ENCODE measurements around the gene ADCY1. TPM values are rescaled to one million over a fixed set of nuclear protein-coding genes. Genes with fewer than 3 reads are reported as not detected.
"Not testable (repeated sequence)": the region's sequence is repeated elsewhere in the genome, so short reads cannot be mapped to it uniquely, and the experiment has no call there.

Gene ADCY1
- polyA plus RNA-seq (2013): 0.01 TPM

GRCh38 chr7:45573661-45574415, at the start of gene ADCY1:
Gene ADCY1 (plus strand): TSS chr7:45574368. CDS start chr7:45574544, 176 bp downstream.
- CTCF ChIA-PET: no interaction called here
- Histone ChIP-seq H3K36me3 (ENCODE audit: control insufficient read depth in 4 of 4, insufficient read depth in 4 of 4, low read length in 3 of 4) (no peaks in the 10 kb centered on the region), H3K9me3 (ENCODE audit: control extremely low read depth in 1 of 5, control insufficient read depth in 4 of 5, insufficient read depth in 2 of 5, low read depth in 1 of 5, low read length in 4 of 5) (peaks cover 0 to 5% (median 0%) of the 10 kb centered on the region in 5 experiments), H3K4me1 (ENCODE audit: control extremely low read depth in 1 of 4, control insufficient read depth in 4 of 4, insufficient read depth in 4 of 4, low read length in 3 of 4) (peaks cover 0 to 17% (median 11%) of the 10 kb centered on the region in 4 experiments), H3K4me3 (ENCODE audit: control insufficient read depth in 1 of 7, extremely low read depth in 1 of 7, insufficient read depth in 4 of 7, low read depth in 2 of 7, low read length in 6 of 7) (peak within 1 kb of the TSS; percentile 18 to 74 (median 59)), H3K27ac (ENCODE audit: insufficient read depth in 1 of 2, low read depth in 1 of 2, low read length in 2 of 2, poor library complexity in 1 of 2, severe bottlenecking in 2 of 2) (no peak within 1 kb of the TSS), H3K27me3 (replicated peaks in 2 of 5; ENCODE audit: control insufficient read depth in 4 of 5, insufficient read depth in 5 of 5, low read length in 4 of 5) (peaks cover 11 to 88% (median 31%) of the 10 kb centered on the region in 5 experiments)
- peak; percentile 8 to 43 (median 40) for DNase-seq
- POLR2A ChIA-PET: no interaction called here
- 6% methylated on average over 49 of the region's 74 CpGs for WGBS (ENCODE audit: insufficient coverage)

DNA sequence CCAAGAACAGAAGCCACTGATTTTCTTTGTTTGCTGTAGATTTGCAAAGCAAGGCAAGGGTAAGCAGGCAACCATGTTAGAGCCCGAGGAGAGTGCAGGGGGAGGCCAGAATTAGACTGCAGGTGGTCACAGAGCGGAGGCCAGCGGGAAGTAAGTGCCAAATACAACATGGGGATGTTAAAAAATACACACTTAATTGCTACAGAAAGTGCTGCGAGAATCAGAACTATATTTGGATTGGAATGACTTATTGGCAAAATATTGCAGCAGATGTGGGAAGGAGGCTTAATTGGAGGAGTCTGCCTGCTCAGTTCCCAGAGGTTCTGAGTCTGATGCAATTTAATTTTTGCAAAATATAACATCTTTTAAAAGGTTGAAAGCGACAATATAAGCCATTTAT, 49.7 kb upstream of the ADCY1 start:
- H3K27ac ChIP-seq (ENCODE audit: insufficient read depth in 1 of 2, low read depth in 1 of 2, low read length in 2 of 2, poor library complexity in 1 of 2, severe bottlenecking in 2 of 2): no peak overlapping the region
- peaks cover 0 to 3% (median 0%) of the 10 kb centered on the region in 5 experiments for H3K27me3 ChIP-seq (replicated peaks in 2 of 5; ENCODE audit: control insufficient read depth in 4 of 5, insufficient read depth in 5 of 5, low read length in 4 of 5)
- 76% methylated on average over 4 of the region's 5 CpGs for WGBS (ENCODE audit: insufficient coverage)
- POLR2A ChIA-PET: no interaction called here
- no peaks in the 10 kb centered on the region for H3K36me3 ChIP-seq (ENCODE audit: control insufficient read depth in 4 of 4, insufficient read depth in 4 of 4, low read length in 3 of 4)
- H3K4me3 ChIP-seq (ENCODE audit: control insufficient read depth in 1 of 7, extremely low read depth in 1 of 7, insufficient read depth in 4 of 7, low read depth in 2 of 7, low read length in 6 of 7): no peak overlapping the region
- no peak for DNase-seq
- peaks cover 0 to 2% (median 0%) of the 10 kb centered on the region in 5 experiments for H3K9me3 ChIP-seq (ENCODE audit: control extremely low read depth in 1 of 5, control insufficient read depth in 4 of 5, insufficient read depth in 2 of 5, low read depth in 1 of 5, low read length in 4 of 5)
- CTCF ChIA-PET: no interaction called here
- no peaks in the 10 kb centered on the region for H3K4me1 ChIP-seq (ENCODE audit: control extremely low read depth in 1 of 4, control insufficient read depth in 4 of 4, insufficient read depth in 4 of 4, low read length in 3 of 4)

DNA sequence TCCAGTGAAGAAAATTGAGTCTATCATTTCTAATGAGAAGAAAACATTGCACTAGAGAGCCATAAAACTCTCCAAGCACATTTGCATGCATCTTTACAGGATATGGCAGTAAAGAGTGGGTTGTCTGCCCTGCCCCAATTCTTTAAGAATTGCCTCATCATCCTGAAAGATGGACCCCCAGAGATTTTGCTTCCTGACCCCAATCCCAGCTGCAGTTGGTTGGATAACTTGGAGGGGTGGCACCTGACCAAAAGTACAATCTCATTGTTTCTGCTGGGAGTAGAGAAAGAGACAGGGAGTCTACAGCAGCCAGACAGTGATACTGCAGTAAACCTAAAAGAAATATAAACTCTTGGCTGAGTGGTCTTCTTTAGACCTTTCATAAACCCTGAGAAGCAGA, 49.1 kb upstream of the ADCY1 start:
- ChIA-PET POLR2A (no interaction called here), CTCF (no interaction called here)

GRCh38 chr7:45543473-45543872, 30.7 kb upstream of the ADCY1 start:
- no peak for DNase-seq
- H3K27ac ChIP-seq (ENCODE audit: insufficient read depth in 1 of 2, low read depth in 1 of 2, low read length in 2 of 2, poor library complexity in 1 of 2, severe bottlenecking in 2 of 2): no peak overlapping the region
- no peaks in the 10 kb centered on the region for H3K36me3 ChIP-seq (ENCODE audit: control insufficient read depth in 4 of 4, insufficient read depth in 4 of 4, low read length in 3 of 4)
- H3K27me3 ChIP-seq (replicated peaks in 2 of 5; ENCODE audit: control insufficient read depth in 4 of 5, insufficient read depth in 5 of 5, low read length in 4 of 5): no peaks in the 10 kb centered on the region
- H3K4me3 ChIP-seq (ENCODE audit: control insufficient read depth in 1 of 7, extremely low read depth in 1 of 7, insufficient read depth in 4 of 7, low read depth in 2 of 7, low read length in 6 of 7): no peak overlapping the region
- H3K4me1 ChIP-seq (ENCODE audit: control extremely low read depth in 1 of 4, control insufficient read depth in 4 of 4, insufficient read depth in 4 of 4, low read length in 3 of 4): no peaks in the 10 kb centered on the region
- WGBS (ENCODE audit: insufficient coverage): no CpG with 5 or more reads among the region's 3 CpGs
- peaks cover 0 to 10% (median 0%) of the 10 kb centered on the region in 5 experiments for H3K9me3 ChIP-seq (ENCODE audit: control extremely low read depth in 1 of 5, control insufficient read depth in 4 of 5, insufficient read depth in 2 of 5, low read depth in 1 of 5, low read length in 4 of 5)
- ChIA-PET POLR2A (no interaction called here), CTCF (no interaction called here)

More for the DNA sequence above, 49.1 kb upstream of the ADCY1 start:
- no peak for DNase-seq
- H3K27me3 ChIP-seq (replicated peaks in 2 of 5; ENCODE audit: control insufficient read depth in 4 of 5, insufficient read depth in 5 of 5, low read length in 4 of 5): peaks cover 0 to 3% (median 0%) of the 10 kb centered on the region in 5 experiments
- no peaks in the 10 kb centered on the region for H3K36me3 ChIP-seq (ENCODE audit: control insufficient read depth in 4 of 4, insufficient read depth in 4 of 4, low read length in 3 of 4)
- H3K27ac ChIP-seq (ENCODE audit: insufficient read depth in 1 of 2, low read depth in 1 of 2, low read length in 2 of 2, poor library complexity in 1 of 2, severe bottlenecking in 2 of 2): no peak overlapping the region
- no peak overlapping the region for H3K4me3 ChIP-seq (ENCODE audit: control insufficient read depth in 1 of 7, extremely low read depth in 1 of 7, insufficient read depth in 4 of 7, low read depth in 2 of 7, low read length in 6 of 7)
- no peaks in the 10 kb centered on the region for H3K4me1 ChIP-seq (ENCODE audit: control extremely low read depth in 1 of 4, control insufficient read depth in 4 of 4, insufficient read depth in 4 of 4, low read length in 3 of 4)
- no peaks in the 10 kb centered on the region for H3K9me3 ChIP-seq (ENCODE audit: control extremely low read depth in 1 of 5, control insufficient read depth in 4 of 5, insufficient read depth in 2 of 5, low read depth in 1 of 5, low read length in 4 of 5)

- CTCF ChIA-PET; H3K27ac ChIP-seq (ENCODE audit: insufficient read depth in 1 of 2, low read depth in 1 of 2, low read length in 2 of 2, poor library complexity in 1 of 2, severe bottlenecking in 2 of 2); DNase-seq; H3K27me3 ChIP-seq (replicated peaks in 2 of 5; ENCODE audit: control insufficient read depth in 4 of 5, insufficient read depth in 5 of 5, low read length in 4 of 5); POLR2A ChIA-PET; H3K4me1 ChIP-seq (ENCODE audit: control extremely low read depth in 1 of 4, control insufficient read depth in 4 of 4, insufficient read depth in 4 of 4, low read length in 3 of 4); H3K9me3 ChIP-seq (ENCODE audit: control extremely low read depth in 1 of 5, control insufficient read depth in 4 of 5, insufficient read depth in 2 of 5, low read depth in 1 of 5, low read length in 4 of 5); H3K36me3 ChIP-seq (ENCODE audit: control insufficient read depth in 4 of 4, insufficient read depth in 4 of 4, low read length in 3 of 4); H3K4me3 ChIP-seq (ENCODE audit: control insufficient read depth in 1 of 7, extremely low read depth in 1 of 7, insufficient read depth in 4 of 7, low read depth in 2 of 7, low read length in 6 of 7): not testable (repeated sequence)
- no CpG with 5 or more reads among the region's 3 CpGs for WGBS (ENCODE audit: insufficient coverage)
Measured at GRCh38 chr7:45545105-45545710, 29.0 kb upstream of the ADCY1 start.

GRCh38 chr7:45548917-45549316, 25.3 kb upstream of the ADCY1 start:
- H3K36me3 ChIP-seq (ENCODE audit: control insufficient read depth in 4 of 4, insufficient read depth in 4 of 4, low read length in 3 of 4); H3K4me1 ChIP-seq (ENCODE audit: control extremely low read depth in 1 of 4, control insufficient read depth in 4 of 4, insufficient read depth in 4 of 4, low read length in 3 of 4); H3K4me3 ChIP-seq (ENCODE audit: control insufficient read depth in 1 of 7, extremely low read depth in 1 of 7, insufficient read depth in 4 of 7, low read depth in 2 of 7, low read length in 6 of 7); H3K27ac ChIP-seq (ENCODE audit: insufficient read depth in 1 of 2, low read depth in 1 of 2, low read length in 2 of 2, poor library complexity in 1 of 2, severe bottlenecking in 2 of 2); H3K9me3 ChIP-seq (ENCODE audit: control extremely low read depth in 1 of 5, control insufficient read depth in 4 of 5, insufficient read depth in 2 of 5, low read depth in 1 of 5, low read length in 4 of 5); POLR2A ChIA-PET; H3K27me3 ChIP-seq (replicated peaks in 2 of 5; ENCODE audit: control insufficient read depth in 4 of 5, insufficient read depth in 5 of 5, low read length in 4 of 5); DNase-seq; CTCF ChIA-PET: not testable (repeated sequence)
- WGBS (ENCODE audit: insufficient coverage): no CpG with 5 or more reads among the region's 2 CpGs

DNA sequence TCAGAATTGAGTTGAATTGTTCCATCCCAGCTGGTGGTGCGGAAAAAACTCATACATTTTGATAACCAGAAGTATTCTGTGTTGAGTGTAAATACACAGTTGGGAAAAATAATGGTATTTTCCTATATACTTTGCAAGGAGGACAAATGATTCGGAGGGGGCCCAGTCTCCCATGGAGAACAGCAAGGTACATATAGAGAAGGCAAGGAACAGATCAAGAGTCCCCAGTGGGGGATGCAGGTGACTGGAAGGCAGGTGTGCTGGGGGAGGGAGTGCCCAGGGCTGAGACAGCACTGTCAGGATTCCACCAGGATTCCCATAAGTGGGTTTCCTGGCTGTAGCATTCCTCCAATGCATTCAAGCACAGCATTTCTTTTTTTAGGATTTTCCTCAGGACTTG, 10.8 kb upstream of the ADCY1 start:
- H3K27me3 ChIP-seq (replicated peaks in 2 of 5; ENCODE audit: control insufficient read depth in 4 of 5, insufficient read depth in 5 of 5, low read length in 4 of 5): peaks cover 0 to 22% (median 6%) of the 10 kb centered on the region in 5 experiments
- DNase-seq: no peak
- WGBS (ENCODE audit: insufficient coverage): 92% methylated on average over 2 of the region's 2 CpGs
- POLR2A ChIA-PET: no interaction called here
- H3K36me3 ChIP-seq (ENCODE audit: control insufficient read depth in 4 of 4, insufficient read depth in 4 of 4, low read length in 3 of 4): no peaks in the 10 kb centered on the region
- no peak overlapping the region for H3K4me3 ChIP-seq (ENCODE audit: control insufficient read depth in 1 of 7, extremely low read depth in 1 of 7, insufficient read depth in 4 of 7, low read depth in 2 of 7, low read length in 6 of 7)
- H3K4me1 ChIP-seq (ENCODE audit: control extremely low read depth in 1 of 4, control insufficient read depth in 4 of 4, insufficient read depth in 4 of 4, low read length in 3 of 4): no peaks in the 10 kb centered on the region
- peaks cover 0 to 13% (median 7%) of the 10 kb centered on the region in 5 experiments for H3K9me3 ChIP-seq (ENCODE audit: control extremely low read depth in 1 of 5, control insufficient read depth in 4 of 5, insufficient read depth in 2 of 5, low read depth in 1 of 5, low read length in 4 of 5)
- no peak overlapping the region for H3K27ac ChIP-seq (ENCODE audit: insufficient read depth in 1 of 2, low read depth in 1 of 2, low read length in 2 of 2, poor library complexity in 1 of 2, severe bottlenecking in 2 of 2)
- CTCF ChIA-PET: no interaction called here
